Activated T-cell treated with anti-CD3 and anti-CD28 coated beads, Interleukin-2, amount 50 U/mL, for 1 hour (primary cell): ENCODE measurements around the gene ELAC1.
"Not testable (repeated sequence)": the region's sequence is repeated elsewhere in the genome, so short reads cannot be mapped to it uniquely, and the experiment has no call there.

ENCODE experiments used
- DNase-seq: peaks from one replicate; pipeline ENCODE4 v3.0.0-alpha.2; 2020

The ELAC1 gene

GRCh38 chr18:50973367-50974126 lies 5.7 kb downstream of the ELAC1 start:
- no peak for DNase-seq

DNA sequence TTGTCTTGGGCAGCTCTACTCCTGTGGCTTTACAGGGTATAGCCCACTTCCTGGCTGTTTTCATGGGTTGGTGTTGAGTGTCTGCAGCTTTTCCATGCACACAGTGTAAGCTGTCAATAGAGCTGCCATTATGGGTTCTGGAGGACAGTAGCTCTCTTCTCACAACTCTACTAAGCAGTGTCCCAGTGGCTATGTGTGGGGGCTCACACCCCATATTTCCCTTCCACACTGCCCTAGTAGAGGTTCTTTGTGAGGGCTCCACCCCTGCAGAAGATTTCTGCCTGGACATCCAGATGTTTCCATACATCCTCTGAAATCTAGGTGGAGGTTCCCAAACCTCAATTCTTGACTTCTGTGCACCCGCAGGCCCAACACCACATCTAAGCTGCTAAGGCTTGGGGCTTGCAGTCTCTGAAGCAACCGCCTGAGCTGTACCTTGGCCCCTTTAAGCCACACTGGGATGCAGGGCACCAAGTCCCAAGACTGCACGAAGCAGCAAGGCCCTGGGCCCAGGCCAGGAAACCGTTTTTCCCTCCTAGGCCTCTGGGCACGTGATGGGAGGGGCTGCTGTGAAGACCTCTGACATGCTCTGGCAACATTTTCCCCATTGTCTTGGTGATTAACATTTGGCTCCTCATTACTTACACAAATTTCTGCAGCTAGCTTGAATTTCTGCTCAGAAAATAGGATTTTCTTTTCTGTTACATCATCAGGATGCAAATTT lies 9.4 kb downstream of the ELAC1 start:
- no peak for DNase-seq

- no peak for DNase-seq
Observed at GRCh38 chr18:50981381-50981780, 13.5 kb downstream of the ELAC1 start.

DNA sequence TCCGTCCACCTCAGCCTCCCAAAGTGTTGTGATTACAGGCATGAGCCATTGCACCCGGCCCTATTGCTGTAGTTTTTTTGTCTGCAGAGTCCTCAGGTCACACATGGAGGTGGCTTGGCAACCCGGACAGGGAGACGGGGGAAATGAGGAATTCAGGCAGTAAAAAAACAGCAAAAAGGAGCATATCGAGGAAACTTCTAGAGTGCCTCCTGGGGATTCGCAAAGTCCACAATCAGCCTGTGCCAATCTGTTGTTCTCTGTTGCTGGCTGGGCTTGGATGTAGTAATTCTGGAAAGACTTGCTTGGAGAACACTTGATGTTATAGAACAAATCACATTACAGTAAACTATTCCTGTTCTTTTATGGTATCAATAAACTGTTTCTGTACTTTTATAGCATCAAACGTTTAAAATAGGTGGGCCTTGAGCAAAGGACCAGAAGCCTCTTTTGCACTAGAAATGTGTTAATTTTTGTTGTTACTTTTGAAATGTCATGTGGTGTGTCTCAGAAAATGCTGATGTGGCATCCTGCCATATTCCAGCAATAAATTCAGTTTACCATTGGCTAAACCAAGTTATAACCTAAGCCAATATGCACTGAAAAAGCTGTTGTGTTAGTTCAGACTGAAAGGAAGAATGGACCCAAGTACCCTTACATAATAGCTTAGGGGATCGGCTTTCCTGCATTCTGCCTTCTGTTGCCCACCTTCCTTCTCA lies 14.4 kb downstream of the ELAC1 start:
- DNase-seq = no peak

DNA sequence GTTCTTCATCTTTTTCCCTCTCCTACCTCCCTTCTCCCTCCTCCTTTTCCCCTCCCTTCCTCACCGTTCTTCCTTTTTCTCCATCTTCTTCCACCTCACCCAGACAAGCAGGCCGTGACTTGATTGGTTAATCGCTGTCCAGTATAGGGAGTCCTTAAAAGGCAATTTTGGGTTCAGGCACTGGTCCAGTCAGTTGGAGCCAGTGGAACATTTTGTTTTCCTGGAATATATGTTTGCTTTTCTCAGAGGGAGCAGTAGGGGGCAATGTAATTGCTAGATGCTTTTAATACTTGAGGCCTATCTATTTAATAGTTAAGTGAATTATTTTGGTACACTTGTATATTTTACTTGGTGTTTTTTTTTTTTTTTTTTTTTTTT lies 15.0 kb downstream of the ELAC1 start:
- no peak for DNase-seq

DNA sequence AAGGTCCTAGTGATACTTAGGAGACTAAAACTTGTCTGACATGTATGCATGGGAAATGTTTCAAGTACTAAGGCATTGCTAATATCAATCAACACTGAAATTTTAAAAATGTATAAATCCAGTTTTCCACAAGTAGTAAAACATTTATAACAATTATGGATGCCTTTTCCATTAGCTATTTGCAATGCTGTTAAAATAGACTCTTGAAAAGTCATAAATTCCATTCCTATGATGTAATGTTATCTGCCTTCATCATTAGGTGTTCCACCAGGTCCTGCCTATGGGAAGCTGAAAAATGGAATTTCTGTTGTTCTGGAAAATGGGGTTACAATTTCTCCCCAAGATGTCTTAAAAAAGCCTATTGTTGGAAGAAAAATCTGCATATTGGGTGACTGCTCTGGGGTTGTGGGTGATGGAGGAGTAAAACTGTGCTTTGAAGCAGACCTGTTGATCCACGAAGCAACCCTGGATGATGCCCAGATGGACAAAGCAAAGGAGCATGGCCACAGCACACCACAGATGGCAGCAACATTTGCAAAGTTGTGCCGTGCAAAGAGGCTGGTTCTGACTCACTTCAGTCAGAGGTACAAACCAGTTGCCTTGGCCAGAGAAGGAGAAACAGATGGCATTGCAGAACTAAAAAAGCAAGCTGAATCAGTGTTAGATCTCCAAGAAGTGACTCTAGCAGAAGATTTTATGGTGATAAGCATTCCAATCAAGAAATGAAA lies 18.7 kb downstream of the ELAC1 start:
- no peak for DNase-seq

GRCh38 chr18:50987261-50987660 lies 19.4 kb downstream of the ELAC1 start:
- DNase-seq = no peak

GRCh38 chr18:50989711-50990110 lies 21.9 kb downstream of the ELAC1 start:
- no peak for DNase-seq

DNA sequence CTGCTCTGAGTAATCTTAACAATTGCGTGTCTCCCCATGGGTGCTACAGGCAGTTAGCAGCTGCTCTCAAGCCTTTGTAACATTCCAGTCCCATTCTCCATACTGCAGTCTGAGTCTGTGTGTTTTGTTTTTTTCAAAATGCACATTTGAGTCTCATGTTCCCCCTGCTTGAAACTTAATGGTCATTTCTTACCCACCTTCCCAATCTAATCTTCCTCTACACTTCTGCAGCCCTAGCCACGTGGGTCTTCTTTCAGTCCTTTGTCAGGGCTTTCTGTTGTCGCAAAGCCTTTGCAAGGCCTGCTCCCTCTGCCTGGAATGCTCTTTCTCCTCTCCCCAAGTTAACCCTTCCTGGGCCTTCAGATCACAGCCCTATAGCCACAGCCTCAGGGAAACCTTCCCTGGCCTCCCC lies 24.5 kb downstream of the ELAC1 start:
- no peak for DNase-seq

DNA sequence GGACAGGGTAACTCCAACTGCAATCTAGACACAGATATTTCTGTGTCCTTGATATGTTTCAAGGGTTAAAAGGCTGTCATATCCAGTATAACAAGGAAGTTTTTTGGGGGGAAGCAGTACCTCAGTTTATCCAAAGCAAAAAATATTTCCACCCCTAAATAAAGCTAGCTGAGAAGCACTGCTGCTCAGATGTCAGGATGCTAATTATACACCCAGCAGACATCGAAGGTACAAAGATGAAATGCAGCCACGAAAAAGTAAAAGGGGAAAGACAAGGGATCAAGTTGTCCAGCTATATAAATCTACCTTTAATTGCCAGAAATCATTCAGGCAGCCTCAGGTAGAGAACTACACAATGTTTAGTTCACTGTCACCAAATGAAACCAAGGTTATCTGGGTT lies 26.2 kb downstream of the ELAC1 start:
- DNase-seq = no peak

DNA sequence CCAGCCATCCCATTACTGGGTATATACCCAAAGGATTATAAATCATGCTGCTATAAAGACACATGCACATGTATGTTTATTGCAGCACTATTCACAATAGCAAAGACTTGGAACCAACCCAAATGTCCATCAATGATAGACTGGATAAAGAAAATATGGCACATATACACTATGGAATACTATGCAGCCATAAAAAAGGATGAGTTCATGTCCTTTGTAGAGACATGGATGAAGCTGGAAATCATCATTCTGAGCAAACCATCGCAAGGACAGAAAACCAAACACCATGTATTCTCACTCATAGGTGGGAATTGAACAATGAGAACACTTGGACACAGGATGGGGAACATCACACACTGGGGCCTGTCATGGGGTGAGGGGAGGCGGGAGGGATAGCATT lies 35.3 kb downstream of the ELAC1 start:
- not testable (repeated sequence) for DNase-seq

- DNase-seq = no peak
Observed at GRCh38 chr18:51006061-51006818, 38.4 kb downstream of the ELAC1 start.

GRCh38 chr18:51006948-51007789 lies 39.3 kb downstream of the ELAC1 start:
- DNase-seq = no peak

DNA sequence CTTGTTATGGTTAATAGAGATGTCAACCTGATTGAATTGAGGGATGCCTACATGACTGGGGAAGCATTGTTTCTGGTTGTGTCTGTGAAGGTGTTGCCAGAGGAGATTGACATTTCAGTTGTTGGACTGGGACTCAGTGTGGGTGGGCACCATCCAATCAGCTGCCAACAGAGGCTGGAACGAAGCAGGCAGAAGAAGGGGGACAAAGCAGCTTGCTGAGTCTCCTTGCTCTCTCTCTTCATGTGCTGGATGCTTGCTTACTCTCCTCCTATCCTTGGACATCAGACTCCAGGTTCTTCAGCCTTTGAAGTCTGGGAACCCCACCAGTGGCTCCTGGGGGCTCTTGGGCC lies 39.9 kb downstream of the ELAC1 start:
- no peak for DNase-seq

DNA sequence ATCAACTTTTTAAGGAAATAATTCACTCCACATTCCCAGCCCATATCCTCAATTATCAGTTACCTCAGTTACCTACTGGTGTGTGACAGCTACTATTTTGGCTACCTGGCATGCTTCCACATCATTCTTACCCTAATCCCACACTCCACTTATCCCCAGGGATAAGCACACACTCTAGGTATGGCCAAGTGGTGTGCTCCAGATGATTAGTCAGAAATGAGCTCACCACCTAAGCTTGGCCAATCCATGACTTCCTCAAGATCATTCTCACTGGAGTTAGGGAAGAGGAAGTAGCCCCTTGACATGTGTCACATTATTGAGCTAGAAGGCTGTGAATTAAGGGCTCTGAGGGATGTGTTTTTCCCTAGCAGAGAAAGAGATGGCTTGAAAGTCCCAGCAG lies 41.2 kb downstream of the ELAC1 start:
- DNase-seq = no peak

GRCh38 chr18:51010218-51010617 lies 42.4 kb downstream of the ELAC1 start:
- no peak for DNase-seq

DNA sequence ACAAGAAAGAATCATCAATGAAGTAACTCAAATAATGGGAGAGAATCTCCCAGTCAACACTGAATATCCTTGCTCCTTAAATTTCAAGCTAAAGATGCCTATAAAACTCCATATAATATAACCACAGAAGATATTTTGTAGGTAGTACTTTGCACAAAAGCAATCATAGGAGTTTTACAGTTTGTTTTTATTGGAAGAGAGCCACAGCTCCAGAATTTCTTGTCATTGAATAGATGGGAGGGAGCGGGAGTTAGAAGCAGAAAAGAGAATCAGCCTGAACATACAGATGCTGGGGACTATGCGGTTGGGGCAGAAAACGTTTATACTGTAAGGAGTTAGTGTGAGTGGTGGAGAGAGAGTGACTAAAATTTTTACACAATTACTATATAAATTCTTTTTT lies 43.9 kb downstream of the ELAC1 start:
- no peak for DNase-seq

DNA sequence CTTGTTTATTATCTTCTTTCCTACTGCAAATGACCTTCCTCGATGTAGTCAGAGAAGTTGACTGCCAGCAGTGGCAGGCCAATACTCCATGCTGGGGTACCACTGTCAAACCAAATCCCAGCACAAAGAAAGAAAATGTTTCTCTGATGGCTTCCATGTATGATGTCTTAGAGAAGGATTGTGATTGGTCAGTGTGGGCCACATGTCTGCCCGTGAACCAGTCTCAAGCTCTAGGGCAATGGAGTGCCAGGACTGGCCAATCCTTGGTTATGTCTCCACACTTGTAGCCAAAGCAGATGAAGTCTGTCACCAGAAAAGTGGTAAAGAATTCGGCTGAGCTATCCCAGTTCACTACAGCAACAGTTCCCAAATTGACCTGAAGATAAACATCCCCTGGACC lies 44.6 kb downstream of the ELAC1 start:
- no peak for DNase-seq

GRCh38 chr18:51013259-51013658 lies 45.4 kb downstream of the ELAC1 start:
- DNase-seq = no peak

DNA sequence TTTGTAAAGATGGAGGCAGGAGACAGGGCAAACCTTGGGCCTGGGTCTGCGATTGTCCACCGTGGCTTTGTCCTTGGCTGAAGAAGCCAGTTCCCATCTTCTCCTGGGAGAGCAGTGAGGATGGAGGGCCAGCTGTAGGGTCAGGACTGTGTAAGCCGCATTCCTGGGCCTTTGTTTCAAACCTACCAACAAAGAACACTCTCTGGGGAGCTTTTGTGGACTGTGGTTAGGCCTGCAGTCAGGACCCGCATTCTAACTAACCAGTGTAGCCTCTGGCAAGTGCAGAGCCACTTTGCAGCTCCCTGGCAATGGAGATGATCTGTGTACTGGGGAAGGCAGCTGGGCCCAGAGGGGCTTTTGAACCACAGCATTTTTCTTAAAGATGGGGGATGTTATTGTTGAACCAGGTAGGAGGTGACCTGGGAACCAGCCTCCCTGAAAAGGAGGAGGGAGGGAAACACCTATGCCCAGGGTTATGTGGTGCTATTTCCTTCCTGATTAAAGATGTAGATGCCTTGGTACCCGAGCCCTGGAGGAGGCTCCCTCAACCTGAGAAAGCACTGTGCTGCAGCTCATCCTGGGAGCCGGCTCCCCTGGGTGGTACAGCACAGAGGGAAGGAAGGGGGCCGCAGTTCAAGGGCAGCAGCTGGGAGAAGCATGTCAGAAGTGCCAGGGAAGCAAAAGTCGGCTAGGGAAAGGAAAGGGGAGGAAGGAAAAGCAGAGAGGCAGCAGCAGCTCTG lies 49.5 kb downstream of the ELAC1 start:
- no peak for DNase-seq

- no peak for DNase-seq
Observed at GRCh38 chr18:51020536-51020935, 52.7 kb downstream of the ELAC1 start.
